Stimulated activated CD8-positive, alpha-beta memory T cell treated with anti-CD3 and anti-CD28 coated beads, Interleukin-15, amount 100 ng/mL, for 24 hours (primary cell): ENCODE measurements around the gene DNAAF2.
A peak's percentile ranks its signal among the peaks of the same experiment; 100 is the strongest.
"Not testable (repeated sequence)": the region's sequence is repeated elsewhere in the genome, so short reads cannot be mapped to it uniquely, and the experiment has no call there.

ENCODE experiments used
- DNase-seq: peaks from one replicate; pipeline ENCODE4 v3.0.0-alpha.2; 2020; ENCODE audit warnings: low read depth

DNAAF2 gene

DNA sequence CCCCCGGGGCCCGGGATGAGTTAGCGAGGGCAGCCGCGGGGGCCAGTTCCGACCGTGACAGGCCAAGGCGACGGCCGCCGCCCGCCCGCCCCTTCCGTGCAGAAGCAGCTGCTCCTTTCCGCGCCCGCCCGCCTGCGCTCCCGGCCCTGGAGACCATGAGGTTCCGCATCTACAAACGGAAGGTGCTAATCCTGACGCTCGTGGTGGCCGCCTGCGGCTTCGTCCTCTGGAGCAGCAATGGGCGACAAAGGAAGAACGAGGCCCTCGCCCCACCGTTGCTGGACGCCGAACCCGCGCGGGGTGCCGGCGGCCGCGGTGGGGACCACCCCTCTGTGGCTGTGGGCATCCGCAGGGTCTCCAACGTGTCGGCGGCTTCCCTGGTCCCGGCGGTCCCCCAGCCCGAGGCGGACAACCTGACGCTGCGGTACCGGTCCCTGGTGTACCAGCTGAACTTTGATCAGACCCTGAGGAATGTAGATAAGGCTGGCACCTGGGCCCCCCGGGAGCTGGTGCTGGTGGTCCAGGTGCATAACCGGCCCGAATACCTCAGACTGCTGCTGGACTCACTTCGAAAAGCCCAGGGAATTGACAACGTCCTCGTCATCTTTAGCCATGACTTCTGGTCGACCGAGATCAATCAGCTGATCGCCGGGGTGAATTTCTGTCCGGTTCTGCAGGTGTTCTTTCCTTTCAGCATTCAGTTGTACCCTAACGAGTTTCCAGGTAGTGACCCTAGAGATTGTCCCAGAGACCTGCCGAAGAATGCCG is 13.7 kb downstream of the DNAAF2 start:
- DNase-seq: no peak

DNA sequence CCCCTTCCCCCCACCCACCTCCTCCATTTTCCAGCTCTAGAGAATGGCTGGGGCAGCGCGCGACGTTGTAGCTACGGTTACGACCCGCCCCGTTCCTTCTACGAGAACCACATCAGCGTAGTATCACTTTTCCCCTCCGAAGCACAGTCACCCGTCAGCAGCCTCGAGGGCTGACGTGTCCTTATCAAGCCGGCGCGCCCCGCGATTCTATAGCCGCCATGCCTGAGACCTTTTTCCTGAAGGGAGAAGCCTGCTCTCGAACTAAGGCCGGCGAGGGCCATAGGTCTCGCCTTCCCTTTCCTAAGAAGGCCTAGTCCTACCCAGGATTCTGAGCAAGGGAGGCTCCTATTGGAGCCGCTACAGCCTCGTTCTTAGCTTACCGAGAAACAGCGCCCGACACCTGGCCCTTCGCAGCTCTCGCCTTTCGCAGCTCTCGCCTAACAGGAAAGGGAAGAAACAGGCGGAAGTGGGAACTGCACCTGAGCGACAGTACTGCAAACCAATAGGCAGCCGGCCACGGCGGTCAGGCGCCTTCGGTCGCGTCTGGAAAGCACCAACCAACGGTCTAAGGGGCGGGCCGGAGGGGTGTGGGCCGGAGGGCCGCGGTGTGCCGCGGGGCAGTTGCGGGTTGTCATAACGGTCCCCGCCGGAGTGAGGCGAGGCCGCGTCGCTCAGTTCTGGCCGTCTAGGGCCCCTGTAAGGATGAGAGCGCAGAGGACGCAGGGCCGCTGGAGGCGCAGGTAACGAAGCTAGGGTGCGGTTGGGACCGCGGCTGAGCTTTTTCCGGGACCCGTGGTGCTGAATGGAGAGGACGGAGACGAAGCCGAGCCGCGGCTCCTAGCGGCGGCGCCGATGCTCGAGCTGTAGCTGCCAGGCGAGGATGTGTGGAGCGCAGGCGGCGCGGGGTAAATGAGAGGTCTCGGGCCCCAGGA is 14.6 kb downstream of the DNAAF2 start, which contains the start of the genes MGAT2 and RPL36AL:
TSS of gene MGAT2 (plus strand) at position 618 of the 932 bp plus-strand sequence. CDS start 470 bp downstream, outside the sequence.
TSS of gene RPL36AL (minus strand) at position 445 of the 932 bp plus-strand sequence. CDS start 1,522 bp downstream, outside the sequence.
- DNase-seq: peak; percentile 81

DNA sequence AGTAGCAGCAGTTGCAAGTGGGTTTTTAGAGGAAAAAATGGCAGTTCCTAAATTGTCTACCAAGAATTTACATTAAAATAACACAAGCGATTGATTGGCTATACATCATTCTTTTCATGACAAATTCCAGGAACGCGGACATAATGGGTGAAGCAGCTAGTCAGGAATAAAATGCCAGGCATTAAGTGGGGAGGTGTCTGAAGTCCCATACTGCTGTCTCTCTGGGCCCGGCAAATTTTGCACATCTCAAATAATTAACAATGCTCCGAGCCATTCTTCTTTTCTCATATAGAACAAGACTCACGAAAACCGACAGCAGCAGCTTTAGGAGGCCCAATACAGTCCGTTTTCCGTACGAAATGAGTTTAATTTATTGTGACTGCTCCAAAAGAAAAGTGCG is 15.3 kb downstream of the DNAAF2 start:
- DNase-seq: no peak

DNA sequence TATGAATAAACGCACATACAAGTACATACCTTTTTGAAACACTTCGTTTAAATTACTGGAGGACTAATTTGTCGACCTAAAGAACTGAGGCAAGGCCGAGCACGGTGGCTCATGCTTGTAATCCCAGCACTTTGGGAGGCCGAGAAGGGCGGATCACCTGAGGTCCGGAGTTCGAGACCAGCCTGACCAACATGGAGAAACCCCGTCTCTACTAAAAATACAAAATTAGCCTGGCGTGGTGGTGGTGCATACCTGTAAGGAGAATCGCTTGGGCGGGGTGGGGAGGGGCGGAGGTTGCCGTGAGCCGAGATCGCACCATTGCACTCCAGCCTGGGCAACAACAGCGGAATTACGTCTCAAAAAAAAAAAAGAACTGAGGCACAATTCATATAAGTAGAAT is 15.8 kb downstream of the DNAAF2 start:
- DNase-seq: not testable (repeated sequence)

DNA sequence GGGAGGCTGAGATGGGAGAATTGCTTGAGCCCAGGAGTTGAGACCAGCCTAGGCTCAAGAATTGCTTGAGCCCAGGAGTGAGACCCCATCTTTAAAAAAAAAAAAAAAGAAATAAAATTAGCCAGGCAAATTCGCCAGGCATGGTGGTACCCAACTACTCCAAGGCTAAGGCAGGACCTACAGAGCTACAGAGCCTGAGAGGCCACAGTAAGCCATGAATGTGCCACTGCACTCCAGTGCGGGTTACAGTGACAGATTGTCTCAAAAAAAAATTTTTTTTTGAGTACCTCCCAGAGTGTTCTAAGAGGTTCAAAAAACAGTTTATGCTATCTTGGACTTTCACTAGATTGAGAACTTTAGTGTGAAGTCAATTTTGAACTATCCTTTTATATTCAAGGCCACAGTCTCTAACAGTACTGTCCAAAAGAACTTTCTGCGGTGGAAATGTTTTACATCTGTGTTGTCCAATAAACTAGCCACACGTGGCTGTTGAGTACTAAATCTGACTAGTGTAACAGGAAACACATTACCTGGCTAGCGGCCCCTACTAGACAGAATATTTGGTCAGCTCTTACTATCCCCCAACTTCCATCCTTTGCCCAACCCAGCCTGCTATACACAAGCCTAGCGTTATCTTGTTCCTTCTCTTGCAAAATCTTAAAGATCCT is 17.1 kb downstream of the DNAAF2 start:
- no peak for DNase-seq

DNA sequence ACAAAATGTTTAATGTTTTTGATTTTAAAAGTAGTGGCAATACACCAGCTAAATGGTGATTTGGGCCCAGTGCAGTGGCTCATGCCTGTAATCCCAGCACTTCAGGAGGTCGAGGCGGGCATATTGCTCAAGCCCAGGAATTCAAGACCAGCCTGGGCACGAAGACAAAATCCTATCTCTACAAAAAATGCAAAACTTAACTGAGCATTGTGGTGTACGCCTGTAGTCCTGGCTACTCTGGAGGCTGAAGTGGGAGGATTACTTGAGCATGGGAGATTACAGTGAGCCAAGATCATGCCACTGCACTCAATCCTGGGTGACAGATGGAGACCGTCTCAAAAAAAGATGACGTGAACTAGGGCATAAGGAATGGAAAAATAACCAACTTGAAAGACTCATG is 19.3 kb downstream of the DNAAF2 start:
- no peak for DNase-seq

DNA sequence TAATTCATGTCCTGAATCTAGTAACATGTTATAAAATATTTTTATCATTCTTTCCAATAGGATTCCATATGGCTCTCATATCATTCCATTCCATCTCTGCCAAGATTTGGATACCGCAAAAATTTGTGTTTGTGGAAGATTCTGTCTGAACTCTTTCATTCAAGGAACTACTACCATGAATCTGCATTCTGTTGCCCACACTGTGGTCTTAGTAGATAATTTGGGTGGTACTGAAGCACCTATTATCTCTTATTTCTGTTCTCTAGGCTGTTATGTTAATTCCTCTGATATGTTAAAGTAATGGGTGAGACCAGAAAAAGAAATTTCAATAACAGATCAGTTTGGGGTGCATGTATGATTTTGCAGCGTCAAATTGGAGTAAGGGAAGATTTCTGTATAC is 20.8 kb downstream of the DNAAF2 start:
- no peak for DNase-seq

DNA sequence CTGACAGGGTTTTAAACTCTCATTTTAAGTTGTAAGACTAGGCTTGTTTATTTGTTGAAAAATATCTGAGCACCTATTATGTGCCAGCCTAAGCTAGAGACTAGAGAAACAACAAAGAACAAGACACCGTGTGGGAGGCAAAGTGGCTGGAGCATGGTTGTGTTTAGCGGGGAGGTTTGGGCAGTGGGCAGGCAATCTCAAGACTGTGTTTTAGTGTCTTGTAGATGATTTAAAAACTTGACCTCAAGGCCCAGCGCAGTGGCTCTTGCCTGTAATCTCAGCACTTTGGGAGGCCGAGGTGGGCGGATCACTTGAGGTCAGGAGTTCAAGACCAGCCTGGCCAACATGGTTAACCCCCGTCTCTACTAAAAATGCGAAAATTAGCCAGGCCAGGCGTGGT is 22.4 kb downstream of the DNAAF2 start:
- no peak for DNase-seq

DNA sequence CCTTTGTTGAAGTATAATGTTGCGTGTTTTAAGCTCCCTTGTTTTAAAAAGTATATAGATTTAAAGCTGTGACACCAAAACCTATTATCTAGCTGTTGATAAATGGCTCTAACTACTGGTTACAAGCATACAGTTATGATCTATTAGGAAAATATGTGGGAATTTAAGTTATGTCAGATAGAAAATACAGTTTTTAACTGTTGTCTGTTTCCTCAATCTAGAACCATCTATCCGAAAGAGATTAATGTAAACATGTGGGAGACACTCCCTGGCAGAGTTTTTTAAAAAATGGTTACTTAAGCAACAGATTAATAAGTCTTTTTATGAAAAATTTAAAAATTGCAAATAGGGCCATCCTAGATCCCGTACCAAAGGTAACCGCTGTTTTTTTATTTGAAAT is 22.8 kb downstream of the DNAAF2 start:
- DNase-seq: no peak

DNA sequence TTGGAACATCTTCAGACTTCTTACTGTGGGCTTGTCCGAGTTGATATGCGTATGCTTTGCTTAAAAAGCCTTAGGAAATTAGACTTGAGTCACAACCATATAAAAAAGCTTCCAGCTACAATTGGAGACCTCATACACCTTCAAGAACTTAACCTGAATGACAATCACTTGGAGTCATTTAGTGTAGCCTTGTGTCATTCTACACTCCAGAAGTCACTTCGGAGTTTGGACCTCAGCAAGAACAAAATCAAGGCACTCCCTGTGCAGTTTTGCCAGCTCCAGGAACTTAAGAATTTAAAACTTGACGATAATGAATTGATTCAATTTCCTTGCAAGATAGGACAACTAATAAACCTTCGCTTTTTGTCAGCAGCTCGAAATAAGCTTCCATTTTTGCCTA is 27.5 kb downstream of the DNAAF2 start:
- no peak for DNase-seq

DNA sequence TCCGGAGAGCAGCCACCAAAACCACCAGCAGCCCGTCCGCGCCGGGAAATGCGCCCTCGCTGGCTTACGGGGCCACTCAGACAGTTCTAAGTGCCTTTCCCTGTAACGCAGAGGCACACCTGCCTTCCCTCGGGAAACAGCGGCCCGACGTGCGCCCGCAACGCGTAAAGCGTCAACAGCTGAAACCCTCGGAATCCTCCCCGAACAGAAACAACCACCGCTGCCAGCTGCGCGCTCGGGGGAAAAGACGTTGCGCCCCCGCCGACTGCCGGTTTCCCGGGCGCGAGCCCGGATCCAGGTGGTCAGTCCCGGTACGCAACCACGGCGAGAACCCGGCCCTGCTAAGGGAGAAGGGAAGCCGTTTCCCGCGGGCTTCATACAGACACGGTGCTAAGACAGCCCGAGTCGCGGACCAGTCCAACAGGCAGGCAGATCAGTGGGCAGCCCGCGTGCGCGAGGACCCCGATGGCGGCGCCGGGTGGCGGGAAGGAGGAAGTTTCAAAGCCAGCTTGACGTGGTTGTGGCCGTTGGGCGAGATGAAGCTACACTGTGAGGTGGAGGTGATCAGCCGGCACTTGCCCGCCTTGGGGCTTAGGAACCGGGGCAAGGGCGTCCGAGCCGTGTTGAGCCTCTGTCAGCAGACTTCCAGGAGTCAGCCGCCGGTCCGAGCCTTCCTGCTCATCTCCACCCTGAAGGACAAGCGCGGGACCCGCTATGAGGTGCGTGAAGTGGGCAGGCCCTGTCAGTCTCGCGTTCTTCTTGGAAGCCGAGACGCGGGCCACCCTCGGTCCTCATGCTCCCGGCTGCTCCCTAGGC is 36.4 kb downstream of the DNAAF2 start, which contains the start of gene LRR1:
TSS of gene LRR1 (plus strand) at position 456 of the 816 bp plus-strand sequence. CDS start at position 537, 81 bp downstream.
- peak; percentile 68 for DNase-seq

DNA sequence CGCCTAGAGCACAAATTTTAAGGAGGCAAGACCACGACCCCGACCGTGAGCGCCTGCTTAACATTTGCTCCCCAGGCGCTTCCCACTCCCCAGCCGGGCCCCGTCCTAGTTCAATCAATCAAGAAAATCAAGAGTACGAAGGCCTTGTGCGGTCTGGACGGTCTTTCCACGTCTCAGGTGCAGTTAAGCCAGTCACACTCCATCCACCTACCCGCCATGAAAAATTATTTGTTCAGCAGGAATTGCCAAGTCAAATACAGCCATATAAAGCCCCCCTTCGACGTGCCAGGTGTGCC is 36.9 kb downstream of the DNAAF2 start:
- DNase-seq: no peak

DNA sequence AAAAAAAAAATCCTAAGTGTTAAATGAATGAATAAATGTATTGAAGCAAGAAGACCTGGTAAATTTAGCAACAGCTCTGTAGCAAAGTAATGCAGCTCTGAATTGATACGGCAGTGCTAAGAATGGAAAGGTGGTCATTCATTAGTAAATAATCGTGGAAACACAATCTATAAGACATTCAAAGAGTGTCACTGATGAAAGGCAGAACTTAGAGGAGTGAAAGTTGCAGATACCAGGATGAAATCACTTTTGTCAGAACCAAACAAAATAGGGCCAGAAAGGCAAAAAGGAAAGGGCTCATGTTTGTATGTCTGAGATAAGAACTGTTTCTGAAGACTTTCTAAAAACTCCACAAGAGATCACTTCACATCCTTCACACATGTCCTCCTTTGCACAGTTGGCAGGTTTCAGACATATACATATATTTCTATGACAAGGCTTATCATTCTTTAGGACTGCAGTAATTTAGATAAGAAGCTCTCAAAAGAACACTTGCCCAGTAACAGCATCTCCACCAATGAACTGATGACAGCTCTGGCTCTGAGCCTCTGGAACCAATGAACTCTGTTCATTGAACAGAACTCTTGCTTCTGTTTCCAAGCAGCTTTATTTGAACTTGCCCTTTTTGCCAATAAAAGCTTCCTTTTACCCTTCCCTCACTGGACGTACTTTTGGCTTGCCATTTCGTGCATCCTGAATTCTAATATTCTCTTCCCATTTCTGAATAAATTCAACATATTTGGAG is 40.5 kb downstream of the DNAAF2 start:
- DNase-seq: no peak

DNA sequence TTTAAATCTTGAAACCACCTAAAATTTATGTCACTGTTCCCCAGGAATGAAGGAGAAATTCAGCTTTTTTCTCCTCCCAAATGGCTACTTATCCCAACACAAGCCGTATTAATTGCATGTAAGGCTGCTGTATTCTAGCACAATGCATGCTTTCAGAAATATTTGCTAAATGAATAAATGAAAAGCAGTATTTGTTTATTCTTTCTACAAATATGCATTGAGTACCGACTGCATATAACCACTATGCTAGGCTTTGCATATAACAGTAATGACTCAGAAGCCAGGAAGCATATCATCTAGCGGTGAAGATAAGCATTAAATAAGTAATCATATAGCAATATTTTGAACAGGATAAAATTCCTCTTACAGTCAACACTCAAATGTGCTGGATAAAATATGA is 42.0 kb downstream of the DNAAF2 start:
- no peak for DNase-seq

DNA sequence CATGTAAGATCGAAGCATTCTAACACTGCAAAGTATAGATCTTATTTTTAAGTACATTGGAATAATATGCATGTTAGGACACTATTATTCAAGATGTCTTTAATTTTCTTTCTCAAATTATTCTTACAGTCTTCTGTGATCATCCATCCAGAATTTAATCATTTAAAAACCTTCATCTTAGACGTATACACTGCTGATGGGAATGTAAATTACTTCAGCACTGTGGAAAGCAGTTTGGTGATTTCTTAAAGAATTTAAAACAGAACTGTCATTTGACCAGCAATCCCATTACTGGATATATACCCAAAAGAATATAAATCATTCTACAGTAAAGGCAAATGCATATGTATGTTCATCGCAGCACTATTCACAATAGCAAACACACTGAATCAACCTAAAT is 45.7 kb downstream of the DNAAF2 start:
- DNase-seq: no peak

DNA sequence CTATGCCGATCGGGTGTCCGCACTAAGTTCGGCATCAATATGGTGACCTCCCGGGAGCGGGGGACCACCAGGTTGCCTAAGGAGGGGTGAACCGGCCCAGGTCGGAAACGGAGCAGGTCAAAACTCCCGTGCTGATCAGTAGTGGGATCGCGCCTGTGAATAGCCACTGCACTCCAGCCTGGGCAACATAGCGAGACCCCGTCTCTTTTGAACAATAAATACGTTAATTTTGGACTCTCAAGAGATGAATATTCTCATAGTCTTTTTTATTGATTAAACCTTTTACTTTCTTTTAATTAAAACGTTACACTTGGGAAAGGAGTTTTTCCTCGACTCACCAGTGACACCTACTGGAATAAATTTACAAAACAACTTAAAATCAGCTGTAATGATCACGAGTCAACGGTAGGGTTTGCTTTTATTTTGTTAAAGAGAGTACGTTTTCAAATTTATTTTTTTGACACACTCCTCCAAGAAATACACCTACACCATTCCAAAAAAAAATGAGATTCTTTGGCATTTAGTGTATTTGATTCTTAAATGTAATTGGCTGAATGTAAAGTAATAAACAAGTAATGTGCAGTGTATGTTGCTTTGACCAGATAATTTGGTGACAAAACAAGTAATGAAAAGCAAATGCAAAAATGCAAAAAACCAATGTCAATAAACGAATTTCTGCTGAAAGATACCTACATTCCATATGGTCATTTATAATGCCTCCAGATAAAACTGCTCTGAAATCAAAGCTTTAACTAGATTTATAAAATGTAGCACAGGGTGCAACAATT is 48.2 kb downstream of the DNAAF2 start:
- DNase-seq: no peak

DNA sequence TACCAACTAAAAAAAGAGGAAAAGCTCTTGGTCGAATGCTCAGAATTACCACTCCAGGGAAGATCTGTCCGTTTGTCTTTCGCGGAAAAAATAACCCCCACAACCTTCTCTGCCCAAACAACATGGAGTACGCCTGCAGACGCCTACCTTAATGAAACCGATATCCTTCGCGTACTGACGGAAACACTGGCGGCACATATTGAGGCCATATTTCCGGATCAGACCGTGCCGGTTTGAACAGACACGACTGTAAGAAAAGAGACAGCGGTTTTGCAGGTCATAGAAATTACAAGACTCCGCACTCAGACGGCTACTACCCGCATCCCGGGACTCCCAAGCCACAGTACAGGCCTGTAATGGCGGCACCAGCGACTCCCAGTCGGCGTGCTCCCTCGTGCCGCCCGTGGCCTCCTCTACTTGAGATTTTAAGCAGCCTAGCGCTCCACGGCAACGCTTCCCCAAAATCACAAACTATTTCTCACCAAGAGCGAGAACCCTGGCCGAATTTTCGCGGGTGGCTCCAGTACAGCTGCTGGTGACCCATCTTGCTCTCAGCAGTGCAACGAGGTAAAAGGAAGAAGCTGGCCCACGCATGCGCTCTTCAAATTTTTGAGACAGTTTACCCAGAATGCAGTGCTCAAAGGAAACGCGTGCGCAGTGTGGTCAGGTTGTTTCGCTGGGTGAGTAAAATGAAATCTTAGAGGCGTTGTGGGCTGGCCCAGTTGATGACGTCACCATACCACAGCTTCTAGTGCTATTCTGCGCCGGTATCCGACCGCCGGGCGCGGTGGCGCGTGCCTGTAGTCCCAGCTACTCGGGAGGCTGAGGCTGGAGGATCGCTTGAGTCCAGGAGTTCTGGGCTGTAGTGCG is 49.0 kb downstream of the DNAAF2 start, which contains the start of gene RPS29:
TSS of gene RPS29 (minus strand) at position 578 of the 870 bp plus-strand sequence. CDS start at position 544, 34 bp downstream.
- peak; percentile 99 for DNase-seq

DNA sequence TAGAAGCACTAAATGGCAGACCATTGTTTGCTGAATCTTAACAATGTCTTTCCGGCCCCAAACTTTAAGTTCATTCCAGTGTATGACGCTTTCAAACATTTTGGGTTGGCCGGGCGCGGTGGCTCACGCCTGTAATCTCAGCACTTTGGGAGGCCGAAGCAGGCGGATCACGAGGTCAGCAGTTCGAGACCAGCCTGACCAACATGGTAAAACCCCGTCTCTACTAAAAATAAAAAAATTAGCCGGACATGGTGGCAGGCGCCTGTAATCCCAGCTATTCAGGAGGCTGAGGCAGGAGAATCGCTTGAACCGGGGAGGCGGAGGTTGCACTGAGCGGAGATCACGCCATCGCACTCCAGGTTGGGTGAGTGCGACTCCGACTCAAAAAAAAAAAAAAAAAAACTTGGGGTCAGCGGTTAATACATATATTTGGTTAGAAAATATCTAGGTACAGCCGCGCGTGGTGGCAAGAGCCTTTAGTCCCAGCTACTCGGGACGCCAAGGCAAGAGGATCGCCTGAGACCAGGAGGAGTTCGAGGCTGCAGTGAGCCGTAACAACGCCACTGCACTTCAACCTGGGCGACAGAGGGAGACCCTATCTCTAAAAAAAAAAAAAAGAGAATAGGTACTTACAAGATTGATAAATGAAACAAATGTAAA is 49.9 kb downstream of the DNAAF2 start:
- DNase-seq: not testable (repeated sequence)
